ENCODE measurements around the gene ITFG2. TPM values are rescaled to one million over a fixed set of nuclear protein-coding genes. Genes with fewer than 3 reads are reported as not detected.
"Not testable (repeated sequence)": the region's sequence is repeated elsewhere in the genome, so short reads cannot be mapped to it uniquely, and the experiment has no call there.

Gene ITFG2
- polyA plus RNA-seq, 1 donor, result 42.7 TPM

DNA sequence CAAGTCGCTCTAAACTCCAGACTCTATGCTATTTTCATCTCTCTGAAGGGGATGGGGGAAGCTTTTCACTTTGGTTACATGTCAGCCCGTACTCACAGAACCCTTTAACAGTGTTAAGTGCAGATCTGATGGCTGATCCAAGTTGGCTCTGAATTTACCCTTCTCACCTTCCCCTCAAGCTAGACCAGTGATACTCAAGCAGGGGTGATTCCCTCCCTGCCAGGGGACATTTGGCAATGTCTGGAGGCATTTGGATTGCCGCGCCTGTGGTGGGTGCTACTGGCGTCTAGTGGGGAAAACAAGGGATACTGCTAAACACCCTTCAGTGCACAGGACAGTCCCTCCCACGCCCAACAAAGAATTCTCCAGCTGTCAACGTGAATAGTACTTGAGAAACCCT, 50.4 kb downstream of the ITFG2 start:
- no CpG with 5 or more reads among the region's 7 CpGs for WGBS (ENCODE audit: insufficient coverage, low lambda C conversion rate)
- peaks cover 3% of the 10 kb centered on the region for H3K4me1 ChIP-seq (ENCODE audit: control insufficient read depth, insufficient read depth, low read length)
- H3K27ac ChIP-seq (ENCODE audit: low read length), result no peak overlapping the region

DNA sequence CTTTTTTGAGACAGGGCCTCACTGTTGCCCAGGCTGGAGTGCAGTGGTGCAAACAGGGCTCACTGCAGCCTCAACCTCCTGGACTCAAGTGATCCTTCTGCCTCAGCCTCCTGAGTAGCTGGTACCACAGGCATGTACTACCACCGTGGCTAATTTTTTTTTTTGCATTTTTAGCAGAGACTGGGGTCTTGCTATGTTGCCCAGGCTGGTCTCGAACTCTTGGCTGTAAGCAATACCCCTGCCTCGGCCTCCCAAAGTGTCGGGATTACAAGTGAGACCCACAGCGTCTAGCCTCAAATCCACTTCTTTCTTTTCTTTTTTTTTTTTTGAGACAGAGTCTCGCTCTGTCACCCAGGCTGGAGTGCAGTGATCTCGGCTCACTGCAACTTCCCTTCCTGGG, 50.9 kb downstream of the ITFG2 start:
- not testable (repeated sequence) for H3K27me3 ChIP-seq (ENCODE audit: control insufficient read depth, insufficient read depth, low read length)
- H3K36me3 ChIP-seq (ENCODE audit: control insufficient read depth, insufficient read depth, low read length), result peaks cover 37% of the 10 kb centered on the region
- no CpG with 5 or more reads among the region's 7 CpGs for WGBS (ENCODE audit: insufficient coverage, low lambda C conversion rate)

More for the DNA sequence above, 50.4 kb downstream of the ITFG2 start:
- Histone ChIP-seq H3K27me3 (ENCODE audit: control insufficient read depth, insufficient read depth, low read length) (no peaks in the 10 kb centered on the region), H3K4me3 (ENCODE audit: low read length) (no peak overlapping the region), H3K36me3 (ENCODE audit: control insufficient read depth, insufficient read depth, low read length) (peaks cover 39% of the 10 kb centered on the region), H3K9me3 (ENCODE audit: control insufficient read depth, low read depth, low read length) (no peaks in the 10 kb centered on the region)
- DNase-seq, result no peak

DNA sequence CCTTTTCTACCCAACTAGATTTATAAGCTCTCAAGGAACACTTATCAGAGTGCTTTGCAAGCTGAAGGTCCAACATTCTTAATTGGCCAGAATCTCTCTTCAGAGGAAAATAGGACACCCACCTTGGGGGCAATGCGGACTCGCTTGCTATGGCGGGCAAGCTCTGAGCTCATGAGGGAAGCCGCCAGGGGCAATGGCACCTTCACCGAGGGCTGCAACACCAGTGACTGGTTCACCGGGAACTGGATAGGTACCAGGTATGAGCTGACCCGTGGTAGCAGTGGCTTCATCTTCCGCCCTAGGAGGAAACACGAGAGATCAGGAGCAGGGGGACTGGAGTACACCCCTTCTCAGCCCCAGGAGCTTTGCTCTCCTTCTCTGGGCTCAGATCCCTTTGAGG, 51.7 kb downstream of the ITFG2 start:
- H3K36me3 ChIP-seq (ENCODE audit: control insufficient read depth, insufficient read depth, low read length), result peaks cover 32% of the 10 kb centered on the region
- no peak for DNase-seq
- no peaks in the 10 kb centered on the region for H3K4me1 ChIP-seq (ENCODE audit: control insufficient read depth, insufficient read depth, low read length)
- no CpG with 5 or more reads among the region's 9 CpGs for WGBS (ENCODE audit: insufficient coverage, low lambda C conversion rate)
- no peak overlapping the region for H3K4me3 ChIP-seq (ENCODE audit: low read length)
- no peaks in the 10 kb centered on the region for H3K9me3 ChIP-seq (ENCODE audit: control insufficient read depth, low read depth, low read length)
- H3K27ac ChIP-seq (ENCODE audit: low read length), result no peak overlapping the region
- no peaks in the 10 kb centered on the region for H3K27me3 ChIP-seq (ENCODE audit: control insufficient read depth, insufficient read depth, low read length)

More for the DNA sequence above, 50.9 kb downstream of the ITFG2 start:
- H3K4me3 ChIP-seq (ENCODE audit: low read length); DNase-seq; H3K4me1 ChIP-seq (ENCODE audit: control insufficient read depth, insufficient read depth, low read length); H3K9me3 ChIP-seq (ENCODE audit: control insufficient read depth, low read depth, low read length); H3K27ac ChIP-seq (ENCODE audit: low read length): not testable (repeated sequence)

DNA sequence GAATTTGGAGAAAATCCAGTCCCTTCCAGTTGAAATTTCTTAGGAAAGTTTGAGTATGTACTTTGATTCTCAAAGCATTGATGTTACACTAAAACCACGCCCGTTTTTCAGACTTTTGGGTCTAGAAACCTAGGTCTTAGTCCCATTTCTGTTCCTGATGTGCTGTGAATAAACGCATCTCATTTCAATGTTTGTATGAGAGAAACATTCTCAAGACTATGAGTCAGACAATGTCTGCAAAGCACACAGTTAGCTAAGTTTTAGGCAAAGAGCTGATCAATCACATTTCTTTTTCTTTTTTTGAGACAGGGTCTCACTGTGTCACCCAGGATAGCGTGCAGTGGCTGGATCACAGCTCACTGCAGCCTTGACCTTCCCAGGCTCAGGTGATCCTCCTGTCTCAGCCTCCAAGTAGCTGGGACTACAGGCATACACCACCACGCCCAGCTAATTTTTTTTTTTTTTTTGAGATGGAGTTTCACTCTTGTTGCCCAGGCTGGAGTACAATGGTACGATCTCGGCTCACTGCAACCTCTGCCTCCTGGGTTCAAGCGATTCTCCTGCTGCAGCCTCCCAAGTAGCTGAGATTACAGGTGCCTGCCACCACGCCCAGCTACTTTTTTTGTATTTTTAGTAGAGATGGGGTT, 56.6 kb downstream of the ITFG2 start:
- H3K27ac ChIP-seq (ENCODE audit: low read length); DNase-seq; H3K27me3 ChIP-seq (ENCODE audit: control insufficient read depth, insufficient read depth, low read length); H3K4me1 ChIP-seq (ENCODE audit: control insufficient read depth, insufficient read depth, low read length); H3K9me3 ChIP-seq (ENCODE audit: control insufficient read depth, low read depth, low read length); H3K4me3 ChIP-seq (ENCODE audit: low read length): not testable (repeated sequence)
- peaks cover 25% of the 10 kb centered on the region for H3K36me3 ChIP-seq (ENCODE audit: control insufficient read depth, insufficient read depth, low read length)
- WGBS (ENCODE audit: insufficient coverage, low lambda C conversion rate), result 80% methylated on average over 2 of the region's 9 CpGs

Other genes with a start within 250 kb of the ITFG2 start
- gene FKBP4, start 17.7 kb upstream of the ITFG2 start, polyA plus RNA-seq, result 60.3 TPM
- 4.2 TPM for gene NRIP2, start 22.4 kb downstream of the ITFG2 start, polyA plus RNA-seq
- gene TEX52, start 44.4 kb downstream of the ITFG2 start, polyA plus RNA-seq, result 2.8 TPM
- gene FOXM1, start 64.5 kb downstream of the ITFG2 start, polyA plus RNA-seq, result 18.2 TPM
- 24.0 TPM for gene RHNO1, start 64.6 kb downstream of the ITFG2 start, polyA plus RNA-seq
- 12.3 TPM for gene TULP3, start 78.2 kb downstream of the ITFG2 start, polyA plus RNA-seq
- gene TEAD4, start 146.7 kb downstream of the ITFG2 start, polyA plus RNA-seq, result 5.5 TPM